Pulmonary artery endothelial cell (primary cell): ENCODE results near the gene TEX101. TPM values are rescaled to one million over a fixed set of nuclear protein-coding genes. Genes with fewer than 3 reads are reported as not detected.

Experiments
- total RNA-seq: library from RNA; depleted of rRNA; stranded (reverse); fragments of >200 nt; gene quantifications from 2 replicates; pipeline ENCODE4 v1.2.3, GENCODE V29; 2014

TEX101 gene
- total RNA-seq, 1 donor from 2014 or later: not detected

Other genes starting within 250 kb of the TEX101 start
- gene PSG5, start 228.4 kb upstream of the TEX101 start, total RNA-seq: not detected in 2 replicates
- gene PSG4, start 209.3 kb upstream of the TEX101 start, total RNA-seq: not detected in 2 replicates
- not detected in 2 replicates for gene PSG9, start 145.4 kb upstream of the TEX101 start, total RNA-seq
- not detected in 2 replicates for gene CD177, start 61.2 kb upstream of the TEX101 start, total RNA-seq
- not detected in 2 replicates for gene LYPD3, start 50.7 kb downstream of the TEX101 start, total RNA-seq
- gene PHLDB3, start 89.9 kb downstream of the TEX101 start, total RNA-seq: 9.0 and 11.4 TPM in 2 replicates
- gene ETHE1, start 112.3 kb downstream of the TEX101 start, total RNA-seq: 69.9 and 81.1 TPM in 2 replicates
- 0.07 TPM in 1 of 2 replicates, not detected in the other for gene ZNF575, start 118.3 kb downstream of the TEX101 start, total RNA-seq
- gene XRCC1, start 160.6 kb downstream of the TEX101 start, total RNA-seq: 18.4 and 19.5 TPM in 2 replicates
- 0.73 and 2.3 TPM in 2 replicates for gene PINLYP, start 160.9 kb downstream of the TEX101 start, total RNA-seq
- gene IRGQ, start 181.2 kb downstream of the TEX101 start, total RNA-seq: 26.2 and 27.0 TPM in 2 replicates
- 15.0 and 16.0 TPM in 2 replicates for gene ZNF576, start 181.7 kb downstream of the TEX101 start, total RNA-seq
- 0.04 TPM in 1 of 2 replicates, not detected in the other for gene SRRM5, start 197.2 kb downstream of the TEX101 start, total RNA-seq
- 36.0 and 48.7 TPM in 2 replicates for gene ZNF428, start 204.7 kb downstream of the TEX101 start, total RNA-seq
- gene CADM4, start 225.0 kb downstream of the TEX101 start, total RNA-seq: 4.3 and 5.6 TPM in 2 replicates